ENCODE data around the gene ANKRD13B. TPM values are rescaled to one million over a fixed set of nuclear protein-coding genes. Genes with fewer than 3 reads are reported as not detected.

ANKRD13B gene
- total RNA-seq, 1 experiment from 2014 or later = 31.4 TPM

DNA sequence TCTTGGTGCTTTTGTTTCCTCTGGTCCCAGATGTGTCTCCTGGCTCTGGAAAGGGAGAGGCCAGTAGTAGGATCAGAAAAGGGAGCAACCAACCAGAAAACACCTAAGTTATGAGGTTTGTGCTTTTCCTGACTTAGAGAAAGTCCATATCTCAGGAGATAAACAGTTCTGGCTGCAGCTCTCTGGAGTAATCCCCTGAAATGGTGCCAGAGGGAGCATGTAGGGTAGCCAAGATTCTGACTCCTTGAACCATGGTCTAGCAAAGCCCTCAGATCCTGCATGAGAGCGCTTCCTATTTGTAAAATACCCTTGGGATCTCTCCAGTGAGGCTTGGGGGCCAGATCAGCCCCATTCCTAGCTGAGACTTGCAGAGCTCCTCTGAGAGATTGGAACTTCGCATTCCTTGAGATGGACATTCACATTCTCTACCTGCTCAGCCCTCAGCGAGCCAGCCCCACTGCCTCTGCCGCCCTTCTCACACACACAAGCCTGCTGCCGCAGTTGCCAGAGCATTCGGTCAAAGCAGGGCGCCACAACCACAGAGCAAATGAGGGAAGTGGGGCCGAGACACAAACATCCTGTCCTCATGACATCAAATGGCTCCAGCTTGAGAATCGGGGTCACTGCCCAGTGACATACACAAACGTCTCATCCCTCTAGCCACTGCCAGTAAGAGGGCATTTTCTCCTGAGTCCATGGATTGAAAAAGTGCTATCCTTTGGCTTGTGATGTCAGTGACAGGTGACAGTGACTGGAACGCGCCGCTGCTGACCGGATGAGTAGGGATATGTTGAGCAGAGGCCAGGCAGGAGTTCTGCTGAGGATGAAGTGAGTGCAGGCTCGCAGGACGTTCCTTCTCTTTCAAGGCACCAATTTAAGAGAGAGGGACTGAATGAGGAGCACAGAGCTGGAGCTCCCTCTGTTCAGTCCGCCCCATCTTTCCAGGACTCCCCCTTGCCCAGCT is 31.1 kb upstream of the ANKRD13B start:
- no peaks in the 10 kb centered on the region for H3K27me3 ChIP-seq (ENCODE audit: control insufficient read depth, insufficient read depth, low read length)
- no peak for ATAC-seq
- H3K27ac ChIP-seq (ENCODE audit: low read length) = no peak overlapping the region
- ChIA-PET POLR2A (interaction anchor here (0.6 kb wide), 1 partner anchor 8 kb away, joined by 3 read pairs; no protein-coding TSS in a partner anchor), CTCF (no interaction called here)
- BruUV-seq (replicated peaks) = TSS peak; percentile 55
- in situ Hi-C loops (cut with HindIII; ENCODE audit: low pct_unique_long_range_greater_than_20kb, low sequenced_read_pairs) (no loop called here), intact Hi-C loops (cut with micrococcal nuclease; ENCODE audit: unreplicated experiment) (no loop called here)
- no peak for DNase-seq (ENCODE audit: low read depth, low spot score)
- no peak overlapping the region for H3K4me3 ChIP-seq (ENCODE audit: low read depth in 2 of 2, low read length in 2 of 2)
- TF ChIP-seq TCF7L2 (IDR thresholded peaks at IDR 0.05; ENCODE audit: low read depth, low read length) (no peak), CTCF (IDR thresholded peaks at IDR 0.05) (no peak), SIN3A (IDR thresholded peaks at IDR 0.05; ENCODE audit: borderline replicate concordance, insufficient read depth, low read depth, low read length) (no peak), POLR2AphosphoS5 (IDR thresholded peaks at IDR 0.05; ENCODE audit: low read depth, low read length) (no peak)
- TF ChIP-seq, protein P1, sequence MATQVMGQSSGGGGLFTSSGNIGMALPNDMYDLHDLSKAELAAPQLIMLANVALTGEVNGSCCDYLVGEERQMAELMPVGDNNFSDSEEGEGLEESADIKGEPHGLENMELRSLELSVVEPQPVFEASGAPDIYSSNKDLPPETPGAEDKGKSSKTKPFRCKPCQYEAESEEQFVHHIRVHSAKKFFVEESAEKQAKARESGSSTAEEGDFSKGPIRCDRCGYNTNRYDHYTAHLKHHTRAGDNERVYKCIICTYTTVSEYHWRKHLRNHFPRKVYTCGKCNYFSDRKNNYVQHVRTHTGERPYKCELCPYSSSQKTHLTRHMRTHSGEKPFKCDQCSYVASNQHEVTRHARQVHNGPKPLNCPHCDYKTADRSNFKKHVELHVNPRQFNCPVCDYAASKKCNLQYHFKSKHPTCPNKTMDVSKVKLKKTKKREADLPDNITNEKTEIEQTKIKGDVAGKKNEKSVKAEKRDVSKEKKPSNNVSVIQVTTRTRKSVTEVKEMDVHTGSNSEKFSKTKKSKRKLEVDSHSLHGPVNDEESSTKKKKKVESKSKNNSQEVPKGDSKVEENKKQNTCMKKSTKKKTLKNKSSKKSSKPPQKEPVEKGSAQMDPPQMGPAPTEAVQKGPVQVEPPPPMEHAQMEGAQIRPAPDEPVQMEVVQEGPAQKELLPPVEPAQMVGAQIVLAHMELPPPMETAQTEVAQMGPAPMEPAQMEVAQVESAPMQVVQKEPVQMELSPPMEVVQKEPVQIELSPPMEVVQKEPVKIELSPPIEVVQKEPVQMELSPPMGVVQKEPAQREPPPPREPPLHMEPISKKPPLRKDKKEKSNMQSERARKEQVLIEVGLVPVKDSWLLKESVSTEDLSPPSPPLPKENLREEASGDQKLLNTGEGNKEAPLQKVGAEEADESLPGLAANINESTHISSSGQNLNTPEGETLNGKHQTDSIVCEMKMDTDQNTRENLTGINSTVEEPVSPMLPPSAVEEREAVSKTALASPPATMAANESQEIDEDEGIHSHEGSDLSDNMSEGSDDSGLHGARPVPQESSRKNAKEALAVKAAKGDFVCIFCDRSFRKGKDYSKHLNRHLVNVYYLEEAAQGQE (IDR thresholded peaks at IDR 0.05; ENCODE audit: insufficient read depth in 1 of 2, low read depth in 2 of 2, low read length in 1 of 2) = no peak
- no peaks in the 10 kb centered on the region for H3K9me3 ChIP-seq (ENCODE audit: control insufficient read depth, insufficient read depth, low read depth, low read length)
- H3K36me3 ChIP-seq (ENCODE audit: control insufficient read depth, insufficient read depth, low read length) = no peaks in the 10 kb centered on the region
- peaks cover 7% of the 10 kb centered on the region for H3K4me1 ChIP-seq (ENCODE audit: control insufficient read depth, insufficient read depth, low read length)

- H3K27ac ChIP-seq (ENCODE audit: low read length) = no peak overlapping the region
- no peaks in the 10 kb centered on the region for H3K36me3 ChIP-seq (ENCODE audit: control insufficient read depth, insufficient read depth, low read length)
- CTCF ChIA-PET = no interaction called here
- ATAC-seq = no peak
- H3K27me3 ChIP-seq (ENCODE audit: control insufficient read depth, insufficient read depth, low read length) = no peaks in the 10 kb centered on the region
- no peak for DNase-seq (ENCODE audit: low read depth, low spot score)
- intact Hi-C loops (cut with micrococcal nuclease; ENCODE audit: unreplicated experiment) = no loop called here
- no TSS peak for BruUV-seq (replicated peaks)
- POLR2A ChIA-PET = interaction anchor here (0.6 kb wide), 1 partner anchor 9 kb away, joined by 3 read pairs; no protein-coding TSS in a partner anchor
- H3K9me3 ChIP-seq (ENCODE audit: control insufficient read depth, insufficient read depth, low read depth, low read length) = no peaks in the 10 kb centered on the region
- in situ Hi-C loops (cut with HindIII; ENCODE audit: low pct_unique_long_range_greater_than_20kb, low sequenced_read_pairs) = no loop called here
- peaks cover 7% of the 10 kb centered on the region for H3K4me1 ChIP-seq (ENCODE audit: control insufficient read depth, insufficient read depth, low read length)
- no peak overlapping the region for H3K4me3 ChIP-seq (ENCODE audit: low read depth in 2 of 2, low read length in 2 of 2)
- TF ChIP-seq CTCF (IDR thresholded peaks at IDR 0.05) = no peak
- no peak for TF ChIP-seq SIN3A (IDR thresholded peaks at IDR 0.05; ENCODE audit: borderline replicate concordance, insufficient read depth, low read depth, low read length)
- TF ChIP-seq POLR2AphosphoS5 (IDR thresholded peaks at IDR 0.05; ENCODE audit: low read depth, low read length) = no peak
- no peak for TF ChIP-seq TCF7L2 (IDR thresholded peaks at IDR 0.05; ENCODE audit: low read depth, low read length)
- TF ChIP-seq, protein P1 (IDR thresholded peaks at IDR 0.05; ENCODE audit: insufficient read depth in 1 of 2, low read depth in 2 of 2, low read length in 1 of 2) = no peak
These were observed 30.3 kb upstream of the ANKRD13B start for GRCh38 chr17:29562615-29563014.
